GM12878 (cell line): ENCODE data around the gene NLGN1. TPM values are rescaled to one million over a fixed set of nuclear protein-coding genes. Genes with fewer than 3 reads are reported as not detected.

ENCODE experiments used
- ATAC-seq: fragments of 200-7000 bp; cut with Tn5 transposase; 3 replicates; pipeline ENCODE4 v1.9.1; 2020; ENCODE audit warnings: mild to moderate bottlenecking, moderate library complexity
- BruUV-seq: library from RNA; stranded (reverse); fragments of 400-500 nt; replicated peaks from 2 replicates; lab custom pipeline; 2021; lab: Mats Ljungman, UMichigan
- CTCF ChIA-PET: fragments of 300-600 bp; sonication (Branson Sonifier 250); formaldehyde crosslinking; extraction: SDS; loops from one replicate; lab custom pipeline; 2021; ENCODE audit warnings: inconsistent platforms; lab: Yijun Ruan, JAX
- POLR2A ChIA-PET: fragments of 350-600 bp; formaldehyde crosslinking; extraction: SDS; loops from one replicate; lab custom pipeline; 2021; ENCODE audit warnings: inconsistent platforms; lab: Charles Lee
- RAD21 ChIA-PET: fragments of 300-600 bp; sonication (Branson Sonifier 250); formaldehyde crosslinking; loops from one replicate; lab custom pipeline; 2023; ENCODE audit warnings: antibody characterized with exemption; ENCODE audit not compliant: unreplicated experiment; lab: Charles Lee
- SMC1A ChIA-PET: fragments of 300-600 bp; sonication (Branson Sonifier 250); formaldehyde crosslinking; loops from one replicate; lab custom pipeline; 2023; ENCODE audit not compliant: unreplicated experiment, uncharacterized antibody; lab: Charles Lee
- DNase-seq: peaks from one replicate; pipeline ENCODE4 v3.0.0-alpha.2; 2011; ENCODE audit warnings: low read depth, low spot score
- FAIRE-seq: peaks from 3 replicates; lab custom pipeline; 2011; peaks lifted over from hg19 to GRCh38; lab: Jason Lieb, UNC
- H2AFZ ChIP-seq: 2 replicates; pipeline ENCODE4 v1.6.0; 2011; ENCODE audit warnings: low read depth, low read length, control low read depth; ENCODE audit not compliant: control insufficient read depth
- H3K27ac ChIP-seq: 2 replicates; pipeline ENCODE4 v1.5.1; 2011; ENCODE audit warnings: control low read depth; ENCODE audit not compliant: control insufficient read depth, insufficient read depth
- H3K27me3 ChIP-seq, 2 experiments: replicated peaks in 1 of 2; 2 replicates each; pipeline versions ENCODE4 v1.6.0 to v1.6.1; 2011; ENCODE audit warnings: low read length in 1 of 2; ENCODE audit not compliant: control insufficient read depth in 2 of 2, insufficient read depth in 2 of 2
- H3K36me3 ChIP-seq, 2 experiments: 2 replicates each; pipeline ENCODE4 v1.5.1; 2011; ENCODE audit warnings: low read length in 1 of 2; ENCODE audit not compliant: control insufficient read depth in 2 of 2, insufficient read depth in 2 of 2
- H3K4me1 ChIP-seq: 2 replicates; pipeline ENCODE4 v1.6.1; 2011; ENCODE audit warnings: mild to moderate bottlenecking, low read length, moderate library complexity, mixed read lengths; ENCODE audit not compliant: control insufficient read depth, insufficient read depth
- H3K4me2 ChIP-seq: 2 replicates; pipeline ENCODE4 v1.6.0; 2011; ENCODE audit warnings: control low read depth; ENCODE audit not compliant: control insufficient read depth, insufficient read depth
- H3K4me3 ChIP-seq: fragments of 200-600 bp; sonication (generic); 2 replicates; pipeline ENCODE4 v1.5.1; 2016
- H3K79me2 ChIP-seq: 2 replicates; pipeline ENCODE4 v1.6.0; 2011; ENCODE audit warnings: low read length; ENCODE audit not compliant: control insufficient read depth, insufficient read depth
- H3K9ac ChIP-seq: 2 replicates; pipeline ENCODE4 v1.8.0; 2011; ENCODE audit warnings: low read length, control low read depth, mixed read lengths; ENCODE audit not compliant: control insufficient read depth, insufficient read depth
- H3K9me3 ChIP-seq: replicated peaks from 3 replicates; pipeline ENCODE4 v1.5.1; 2011; ENCODE audit warnings: mild to moderate bottlenecking, low read length; ENCODE audit not compliant: control insufficient read depth, insufficient read depth
- H4K20me1 ChIP-seq: 2 replicates; pipeline ENCODE4 v1.6.0; 2011; ENCODE audit not compliant: control insufficient read depth, insufficient read depth
- ESRRA ChIP-seq: IDR thresholded peaks from 2 replicates; pipeline ENCODE4 v1.6.1; 2012; ENCODE audit warnings: mild to moderate bottlenecking, low read length, improper control_type of control experiment
- FOS ChIP-seq: IDR thresholded peaks from 3 replicates; pipeline ENCODE4 v1.6.1; 2011; ENCODE audit warnings: borderline replicate concordance; ENCODE audit not compliant: insufficient read length; ENCODE audit errors: extremely low read depth
- IRF4 ChIP-seq: IDR thresholded peaks from 2 replicates; pipeline ENCODE4 v1.6.1; 2011; ENCODE audit warnings: low read depth, low read length
- MTA3 ChIP-seq: IDR thresholded peaks from 2 replicates; pipeline ENCODE4 v1.6.1; 2012; ENCODE audit warnings: low read length, inconsistent platforms, borderline replicate concordance
- POU2F2 ChIP-seq: IDR thresholded peaks from 3 replicates; pipeline ENCODE4 v1.6.1; 2011; ENCODE audit warnings: low read depth, mild to moderate bottlenecking, low read length, borderline replicate concordance
- SMAD5 ChIP-seq: IDR thresholded peaks from 2 replicates; pipeline ENCODE4 v1.6.1; 2016; ENCODE audit warnings: antibody characterized with exemption, low read depth
- SMC3 ChIP-seq: IDR thresholded peaks from 2 replicates; pipeline ENCODE4 v1.6.1; 2011; ENCODE audit warnings: low read length, improper control_type of control experiment, borderline replicate concordance
- SUPT20H ChIP-seq: IDR thresholded peaks from 2 replicates; pipeline ENCODE4 v1.6.1; 2011; ENCODE audit warnings: low read depth, mild to moderate bottlenecking, low read length, moderate library complexity, borderline replicate concordance; ENCODE audit not compliant: control insufficient read depth
- ZNF217 ChIP-seq: fragments of 450-650 bp; IDR thresholded peaks from 2 replicates; pipeline ENCODE4 v1.6.1; 2017; ENCODE audit warnings: antibody characterized with exemption, mild to moderate bottlenecking
- ZNF274 ChIP-seq: IDR thresholded peaks from one replicate; pipeline ENCODE4 v1.8.0; 2011; ENCODE audit not compliant: insufficient read length, insufficient read depth
- WGBS: methylation state at CpG from one replicate; pipeline ENCODE4 v1.1.6; 2016; ENCODE audit warnings: low lambda C conversion rate; ENCODE audit not compliant: insufficient replicate concordance, insufficient coverage; ENCODE audit errors: missing lambda C conversion rate; 5-methylcytosine and 5-hydroxymethylcytosine counted together
- in situ Hi-C: fragments of 300-500 bp; cut with MboI; formaldehyde crosslinking; loops from 9 replicates; pipeline ENCODE4 v1.14.3; 2018; ENCODE audit warnings: mixed read lengths
- intact Hi-C: fragments of 100-400 bp; cut with micrococcal nuclease; formaldehyde crosslinking; loops from one replicate; pipeline ENCODE4 v1.14.2; 2022; ENCODE audit not compliant: unreplicated experiment
- polyA plus RNA-seq, 11 experiments: library from polyadenylated mRNA; depleted of rRNA in 4 of 11; unstranded in 6 of 11; stranded (reverse) in 5 of 11; fragments of >200 nt; fragmentation: Nextera tagmentation in 4 of 11; fragmentation: Illumina TruSeq in 1 of 11; extraction: Ambion mirVana in 4 of 11; extraction: Trizol in 1 of 11; gene quantifications; 1 replicate in 1 of 11; 2 replicates in 10 of 11; pipeline versions ENCODE4 v1.2.1 to v1.2.3, GENCODE V29; 2011 to 2016; ENCODE audit warnings: inconsistent platforms in 2 of 11, missing spikeins in 2 of 11, low read depth in 1 of 11
- total RNA-seq, 4 experiments: library from RNA; depleted of rRNA in 3 of 4; stranded (reverse); fragments of >200 nt in 3 of 4; fragmentation: Illumina TruSeq in 1 of 4; extraction: Trizol in 1 of 4; gene quantifications; 2 replicates each; pipeline versions ENCODE4 v1.2.1 to v1.2.3, GENCODE V29; 2013 to 2021
- TF ChIP-seq, protein P1 (sequence below): fragments of 450-650 bp; IDR thresholded peaks from 2 replicates; pipeline ENCODE4 v1.6.1; 2014; ENCODE audit warnings: mild to moderate bottlenecking
- TF ChIP-seq, protein P2 (sequence below): fragments of 450-650 bp; IDR thresholded peaks from 2 replicates; pipeline ENCODE4 v1.6.1; 2016; ENCODE audit warnings: mild to moderate bottlenecking, moderate library complexity, borderline replicate concordance
- TF ChIP-seq, protein P3 (sequence below): IDR thresholded peaks from 2 replicates; pipeline ENCODE4 v1.6.1; 2012; ENCODE audit warnings: low read depth, low read length, improper control_type of control experiment

The NLGN1 gene
- total and polyA plus RNA-seq, 10 of the 15 experiments (the other 5 are each of a cell fraction or from before 2014, with no cell fraction given) = not detected

- Histone ChIP-seq H2AFZ (no peak overlapping the region), H3K9ac (no peak overlapping the region), H3K4me2 (no peak overlapping the region), H4K20me1 (no peaks in the 10 kb centered on the region), H3K79me2 (no peaks in the 10 kb centered on the region), H3K4me3 (no peak overlapping the region), H3K27ac (no peak overlapping the region), H3K27me3 (no peaks in the 10 kb centered on the region), H3K4me1 (no peaks in the 10 kb centered on the region), H3K9me3 (no peaks in the 10 kb centered on the region), H3K36me3 (no peaks in the 10 kb centered on the region)
- 10% methylated on average over 3 of the region's 3 CpGs for WGBS
- DNase-seq (no peak), FAIRE-seq (no peak), ATAC-seq (no peak)
- in situ Hi-C loops (no loop called here), intact Hi-C loops (no loop called here)
- ChIA-PET SMC1A (no interaction called here), POLR2A (no interaction called here), CTCF (no interaction called here), RAD21 (no interaction called here)
- BruUV-seq = no TSS peak
- TF ChIP-seq, protein P1, sequence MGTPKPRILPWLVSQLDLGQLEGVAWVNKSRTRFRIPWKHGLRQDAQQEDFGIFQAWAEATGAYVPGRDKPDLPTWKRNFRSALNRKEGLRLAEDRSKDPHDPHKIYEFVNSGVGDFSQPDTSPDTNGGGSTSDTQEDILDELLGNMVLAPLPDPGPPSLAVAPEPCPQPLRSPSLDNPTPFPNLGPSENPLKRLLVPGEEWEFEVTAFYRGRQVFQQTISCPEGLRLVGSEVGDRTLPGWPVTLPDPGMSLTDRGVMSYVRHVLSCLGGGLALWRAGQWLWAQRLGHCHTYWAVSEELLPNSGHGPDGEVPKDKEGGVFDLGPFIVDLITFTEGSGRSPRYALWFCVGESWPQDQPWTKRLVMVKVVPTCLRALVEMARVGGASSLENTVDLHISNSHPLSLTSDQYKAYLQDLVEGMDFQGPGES = no peak
- TF ChIP-seq ZNF274 = no peak
- no peak for TF ChIP-seq POU2F2
- no peak for TF ChIP-seq IRF4
- TF ChIP-seq, protein P2, sequence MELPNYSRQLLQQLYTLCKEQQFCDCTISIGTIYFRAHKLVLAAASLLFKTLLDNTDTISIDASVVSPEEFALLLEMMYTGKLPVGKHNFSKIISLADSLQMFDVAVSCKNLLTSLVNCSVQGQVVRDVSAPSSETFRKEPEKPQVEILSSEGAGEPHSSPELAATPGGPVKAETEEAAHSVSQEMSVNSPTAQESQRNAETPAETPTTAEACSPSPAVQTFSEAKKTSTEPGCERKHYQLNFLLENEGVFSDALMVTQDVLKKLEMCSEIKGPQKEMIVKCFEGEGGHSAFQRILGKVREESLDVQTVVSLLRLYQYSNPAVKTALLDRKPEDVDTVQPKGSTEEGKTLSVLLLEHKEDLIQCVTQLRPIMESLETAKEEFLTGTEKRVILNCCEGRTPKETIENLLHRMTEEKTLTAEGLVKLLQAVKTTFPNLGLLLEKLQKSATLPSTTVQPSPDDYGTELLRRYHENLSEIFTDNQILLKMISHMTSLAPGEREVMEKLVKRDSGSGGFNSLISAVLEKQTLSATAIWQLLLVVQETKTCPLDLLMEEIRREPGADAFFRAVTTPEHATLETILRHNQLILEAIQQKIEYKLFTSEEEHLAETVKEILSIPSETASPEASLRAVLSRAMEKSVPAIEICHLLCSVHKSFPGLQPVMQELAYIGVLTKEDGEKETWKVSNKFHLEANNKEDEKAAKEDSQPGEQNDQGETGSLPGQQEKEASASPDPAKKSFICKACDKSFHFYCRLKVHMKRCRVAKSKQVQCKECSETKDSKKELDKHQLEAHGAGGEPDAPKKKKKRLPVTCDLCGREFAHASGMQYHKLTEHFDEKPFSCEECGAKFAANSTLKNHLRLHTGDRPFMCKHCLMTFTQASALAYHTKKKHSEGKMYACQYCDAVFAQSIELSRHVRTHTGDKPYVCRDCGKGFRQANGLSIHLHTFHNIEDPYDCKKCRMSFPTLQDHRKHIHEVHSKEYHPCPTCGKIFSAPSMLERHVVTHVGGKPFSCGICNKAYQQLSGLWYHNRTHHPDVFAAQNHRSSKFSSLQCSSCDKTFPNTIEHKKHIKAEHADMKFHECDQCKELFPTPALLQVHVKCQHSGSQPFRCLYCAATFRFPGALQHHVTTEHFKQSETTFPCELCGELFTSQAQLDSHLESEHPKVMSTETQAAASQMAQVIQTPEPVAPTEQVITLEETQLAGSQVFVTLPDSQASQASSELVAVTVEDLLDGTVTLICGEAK = no peak
- TF ChIP-seq, protein P3, sequence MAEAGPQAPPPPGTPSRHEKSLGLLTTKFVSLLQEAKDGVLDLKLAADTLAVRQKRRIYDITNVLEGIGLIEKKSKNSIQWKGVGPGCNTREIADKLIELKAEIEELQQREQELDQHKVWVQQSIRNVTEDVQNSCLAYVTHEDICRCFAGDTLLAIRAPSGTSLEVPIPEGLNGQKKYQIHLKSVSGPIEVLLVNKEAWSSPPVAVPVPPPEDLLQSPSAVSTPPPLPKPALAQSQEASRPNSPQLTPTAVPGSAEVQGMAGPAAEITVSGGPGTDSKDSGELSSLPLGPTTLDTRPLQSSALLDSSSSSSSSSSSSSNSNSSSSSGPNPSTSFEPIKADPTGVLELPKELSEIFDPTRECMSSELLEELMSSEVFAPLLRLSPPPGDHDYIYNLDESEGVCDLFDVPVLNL = no peak
- TF ChIP-seq SMC3 = no peak
- TF ChIP-seq FOS = no peak
- no peak for TF ChIP-seq SUPT20H
- no peak for TF ChIP-seq ZNF217
- TF ChIP-seq MTA3 = no peak
- no peak for TF ChIP-seq ESRRA
- TF ChIP-seq SMAD5 = no peak
Measured at GRCh38 chr3:173660645-173661299, 263.2 kb downstream of the NLGN1 start.
